GM23338 (cell line): Measurements from ENCODE around the gene TF.

Source experiments
- CREB1 ChIP-seq: fragments of 250-450 bp; sonication (Bioruptor Pico); IDR thresholded peaks from 2 replicates; pipeline ENCODE4 v1.5.0; 2020; ENCODE audit warnings: low read depth, mild to moderate bottlenecking, moderate library complexity
- EZH2 ChIP-seq: fragments of 200-600 bp; sonication (generic); IDR thresholded peaks from one replicate; pipeline ENCODE4 v1.8.0; 2017; ENCODE audit warnings: antibody characterized with exemption, mild to moderate bottlenecking, low read depth; ENCODE audit not compliant: unreplicated experiment
- EZH2phosphoT487 ChIP-seq: fragments of 200-600 bp; sonication (generic); IDR thresholded peaks from one replicate; pipeline ENCODE4 v1.8.1; 2018; ENCODE audit warnings: antibody characterized with exemption; ENCODE audit not compliant: unreplicated experiment
- JUNB ChIP-seq: IDR thresholded peaks from one replicate; pipeline ENCODE4 v1.6.1; 2016; ENCODE audit warnings: antibody characterized with exemption; ENCODE audit not compliant: unreplicated experiment
- NANOG ChIP-seq: IDR thresholded peaks from 2 replicates; pipeline ENCODE4 v1.6.1; 2016; ENCODE audit warnings: antibody characterized with exemption, borderline replicate concordance
- POLR2AphosphoS5 ChIP-seq: IDR thresholded peaks from 2 replicates; pipeline ENCODE4 v1.6.1; 2016; ENCODE audit warnings: antibody characterized with exemption, low read depth
- REST ChIP-seq: IDR thresholded peaks from one replicate; pipeline ENCODE4 v1.6.1; 2018; ENCODE audit warnings: antibody characterized with exemption; ENCODE audit not compliant: unreplicated experiment
- ZNF114 ChIP-seq: fragments of 250-450 bp; sonication (Bioruptor Pico); IDR thresholded peaks from 2 replicates; pipeline ENCODE4 v1.5.0; 2020; ENCODE audit warnings: mild to moderate bottlenecking, moderate library complexity
- TF ChIP-seq, protein P1 (sequence below), 2 experiments: fragments of 200-600 bp in 1 of 2; sonication (generic) in 1 of 2; conservative IDR thresholded peaks; 2 replicates each; pipeline versions ENCODE4 v1.5.1 to v1.6.1; 2016 to 2017; ENCODE audit warnings: antibody characterized with exemption in 2 of 2, low read depth in 2 of 2, mild to moderate bottlenecking in 2 of 2, moderate library complexity in 1 of 2
- TF ChIP-seq, protein P2 (sequence below): fragments of 250-450 bp; sonication (Bioruptor Pico); IDR thresholded peaks from 2 replicates; pipeline ENCODE4 v1.5.0; 2020; ENCODE audit warnings: mild to moderate bottlenecking, moderate library complexity

GRCh38 chr3:133730993-133731392 lies 15.2 kb upstream of the TF start:
- TF ChIP-seq, protein P1, sequence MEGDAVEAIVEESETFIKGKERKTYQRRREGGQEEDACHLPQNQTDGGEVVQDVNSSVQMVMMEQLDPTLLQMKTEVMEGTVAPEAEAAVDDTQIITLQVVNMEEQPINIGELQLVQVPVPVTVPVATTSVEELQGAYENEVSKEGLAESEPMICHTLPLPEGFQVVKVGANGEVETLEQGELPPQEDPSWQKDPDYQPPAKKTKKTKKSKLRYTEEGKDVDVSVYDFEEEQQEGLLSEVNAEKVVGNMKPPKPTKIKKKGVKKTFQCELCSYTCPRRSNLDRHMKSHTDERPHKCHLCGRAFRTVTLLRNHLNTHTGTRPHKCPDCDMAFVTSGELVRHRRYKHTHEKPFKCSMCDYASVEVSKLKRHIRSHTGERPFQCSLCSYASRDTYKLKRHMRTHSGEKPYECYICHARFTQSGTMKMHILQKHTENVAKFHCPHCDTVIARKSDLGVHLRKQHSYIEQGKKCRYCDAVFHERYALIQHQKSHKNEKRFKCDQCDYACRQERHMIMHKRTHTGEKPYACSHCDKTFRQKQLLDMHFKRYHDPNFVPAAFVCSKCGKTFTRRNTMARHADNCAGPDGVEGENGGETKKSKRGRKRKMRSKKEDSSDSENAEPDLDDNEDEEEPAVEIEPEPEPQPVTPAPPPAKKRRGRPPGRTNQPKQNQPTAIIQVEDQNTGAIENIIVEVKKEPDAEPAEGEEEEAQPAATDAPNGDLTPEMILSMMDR (conservative IDR thresholded peaks at IDR 0.05; ENCODE audit: low read depth in 2 of 2), result no peak
- TF ChIP-seq REST (no peak), EZH2phosphoT487 (no peak), EZH2 (no peak), POLR2AphosphoS5 (no peak), ZNF114 (CRISPR knock-in tag) (no peak), JUNB (no peak), CREB1 (no peak), NANOG (no peak)
- TF ChIP-seq, protein P2, sequence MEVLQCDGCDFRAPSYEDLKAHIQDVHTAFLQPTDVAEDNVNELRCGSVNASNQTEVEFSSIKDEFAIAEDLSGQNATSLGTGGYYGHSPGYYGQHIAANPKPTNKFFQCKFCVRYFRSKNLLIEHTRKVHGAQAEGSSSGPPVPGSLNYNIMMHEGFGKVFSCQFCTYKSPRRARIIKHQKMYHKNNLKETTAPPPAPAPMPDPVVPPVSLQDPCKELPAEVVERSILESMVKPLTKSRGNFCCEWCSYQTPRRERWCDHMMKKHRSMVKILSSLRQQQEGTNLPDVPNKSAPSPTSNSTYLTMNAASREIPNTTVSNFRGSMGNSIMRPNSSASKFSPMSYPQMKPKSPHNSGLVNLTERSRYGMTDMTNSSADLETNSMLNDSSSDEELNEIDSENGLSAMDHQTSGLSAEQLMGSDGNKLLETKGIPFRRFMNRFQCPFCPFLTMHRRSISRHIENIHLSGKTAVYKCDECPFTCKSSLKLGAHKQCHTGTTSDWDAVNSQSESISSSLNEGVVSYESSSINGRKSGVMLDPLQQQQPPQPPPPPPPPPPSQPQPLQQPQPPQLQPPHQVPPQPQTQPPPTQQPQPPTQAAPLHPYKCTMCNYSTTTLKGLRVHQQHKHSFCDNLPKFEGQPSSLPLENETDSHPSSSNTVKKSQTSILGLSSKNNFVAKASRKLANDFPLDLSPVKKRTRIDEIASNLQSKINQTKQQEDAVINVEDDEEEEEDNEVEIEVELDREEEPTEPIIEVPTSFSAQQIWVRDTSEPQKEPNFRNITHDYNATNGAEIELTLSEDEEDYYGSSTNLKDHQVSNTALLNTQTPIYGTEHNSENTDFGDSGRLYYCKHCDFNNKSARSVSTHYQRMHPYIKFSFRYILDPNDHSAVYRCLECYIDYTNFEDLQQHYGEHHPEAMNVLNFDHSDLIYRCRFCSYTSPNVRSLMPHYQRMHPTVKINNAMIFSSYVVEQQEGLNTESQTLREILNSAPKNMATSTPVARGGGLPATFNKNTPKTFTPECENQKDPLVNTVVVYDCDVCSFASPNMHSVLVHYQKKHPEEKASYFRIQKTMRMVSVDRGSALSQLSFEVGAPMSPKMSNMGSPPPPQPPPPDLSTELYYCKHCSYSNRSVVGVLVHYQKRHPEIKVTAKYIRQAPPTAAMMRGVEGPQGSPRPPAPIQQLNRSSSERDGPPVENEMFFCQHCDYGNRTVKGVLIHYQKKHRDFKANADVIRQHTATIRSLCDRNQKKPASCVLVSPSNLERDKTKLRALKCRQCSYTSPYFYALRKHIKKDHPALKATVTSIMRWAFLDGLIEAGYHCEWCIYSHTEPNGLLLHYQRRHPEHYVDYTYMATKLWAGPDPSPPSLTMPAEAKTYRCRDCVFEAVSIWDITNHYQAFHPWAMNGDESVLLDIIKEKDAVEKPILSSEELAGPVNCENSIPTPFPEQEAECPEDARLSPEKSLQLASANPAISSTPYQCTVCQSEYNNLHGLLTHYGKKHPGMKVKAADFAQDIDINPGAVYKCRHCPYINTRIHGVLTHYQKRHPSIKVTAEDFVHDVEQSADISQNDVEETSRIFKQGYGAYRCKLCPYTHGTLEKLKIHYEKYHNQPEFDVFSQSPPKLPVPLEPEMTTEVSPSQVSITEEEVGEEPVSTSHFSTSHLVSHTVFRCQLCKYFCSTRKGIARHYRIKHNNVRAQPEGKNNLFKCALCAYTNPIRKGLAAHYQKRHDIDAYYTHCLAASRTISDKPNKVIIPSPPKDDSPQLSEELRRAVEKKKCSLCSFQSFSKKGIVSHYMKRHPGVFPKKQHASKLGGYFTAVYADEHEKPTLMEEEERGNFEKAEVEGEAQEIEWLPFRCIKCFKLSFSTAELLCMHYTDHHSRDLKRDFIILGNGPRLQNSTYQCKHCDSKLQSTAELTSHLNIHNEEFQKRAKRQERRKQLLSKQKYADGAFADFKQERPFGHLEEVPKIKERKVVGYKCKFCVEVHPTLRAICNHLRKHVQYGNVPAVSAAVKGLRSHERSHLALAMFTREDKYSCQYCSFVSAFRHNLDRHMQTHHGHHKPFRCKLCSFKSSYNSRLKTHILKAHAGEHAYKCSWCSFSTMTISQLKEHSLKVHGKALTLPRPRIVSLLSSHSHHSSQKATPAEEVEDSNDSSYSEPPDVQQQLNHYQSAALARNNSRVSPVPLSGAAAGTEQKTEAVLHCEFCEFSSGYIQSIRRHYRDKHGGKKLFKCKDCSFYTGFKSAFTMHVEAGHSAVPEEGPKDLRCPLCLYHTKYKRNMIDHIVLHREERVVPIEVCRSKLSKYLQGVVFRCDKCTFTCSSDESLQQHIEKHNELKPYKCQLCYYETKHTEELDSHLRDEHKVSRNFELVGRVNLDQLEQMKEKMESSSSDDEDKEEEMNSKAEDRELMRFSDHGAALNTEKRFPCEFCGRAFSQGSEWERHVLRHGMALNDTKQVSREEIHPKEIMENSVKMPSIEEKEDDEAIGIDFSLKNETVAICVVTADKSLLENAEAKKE (CRISPR knock-in tag), result no peak
